Memory B cell (primary cell): ENCODE measurements around the gene HSD17B3.
"Not testable (repeated sequence)": the region's sequence is repeated elsewhere in the genome, so short reads cannot be mapped to it uniquely, and the experiment has no call there.

Experiments used
- ATAC-seq: fragments of 150-1000 bp; cut with Tn5 transposase; 2 replicates; pipeline ENCODE4 v1.10.0; 2021; ENCODE audit warnings: low read depth, mild to moderate bottlenecking, moderate library complexity
- DNase-seq, 2 donors: peaks; one replicate each; pipeline ENCODE4 v3.0.0; 2022; ENCODE audit warnings: low spot score in 2 of 2
- H3K27ac Mint-ChIP-seq: one replicate; pipeline ENCODE4 v1.8.0; 2022; ENCODE audit warnings: mild to moderate bottlenecking, moderate library complexity, mixed read lengths
- H3K27me3 Mint-ChIP-seq: one replicate; pipeline ENCODE4 v1.8.0; 2022; ENCODE audit warnings: mixed read lengths
- H3K36me3 Mint-ChIP-seq: one replicate; pipeline ENCODE4 v1.8.0; 2022; ENCODE audit warnings: mild to moderate bottlenecking, mixed read lengths
- H3K4me1 Mint-ChIP-seq: one replicate; pipeline ENCODE4 v1.8.0; 2022; ENCODE audit warnings: mixed read lengths
- H3K4me3 Mint-ChIP-seq: one replicate; pipeline ENCODE4 v1.8.0; 2022; ENCODE audit warnings: mild to moderate bottlenecking, moderate library complexity, mixed read lengths
- H3K9me3 Mint-ChIP-seq: one replicate; pipeline ENCODE4 v1.8.0; 2022; ENCODE audit warnings: mixed read lengths

The HSD17B3 gene

DNA sequence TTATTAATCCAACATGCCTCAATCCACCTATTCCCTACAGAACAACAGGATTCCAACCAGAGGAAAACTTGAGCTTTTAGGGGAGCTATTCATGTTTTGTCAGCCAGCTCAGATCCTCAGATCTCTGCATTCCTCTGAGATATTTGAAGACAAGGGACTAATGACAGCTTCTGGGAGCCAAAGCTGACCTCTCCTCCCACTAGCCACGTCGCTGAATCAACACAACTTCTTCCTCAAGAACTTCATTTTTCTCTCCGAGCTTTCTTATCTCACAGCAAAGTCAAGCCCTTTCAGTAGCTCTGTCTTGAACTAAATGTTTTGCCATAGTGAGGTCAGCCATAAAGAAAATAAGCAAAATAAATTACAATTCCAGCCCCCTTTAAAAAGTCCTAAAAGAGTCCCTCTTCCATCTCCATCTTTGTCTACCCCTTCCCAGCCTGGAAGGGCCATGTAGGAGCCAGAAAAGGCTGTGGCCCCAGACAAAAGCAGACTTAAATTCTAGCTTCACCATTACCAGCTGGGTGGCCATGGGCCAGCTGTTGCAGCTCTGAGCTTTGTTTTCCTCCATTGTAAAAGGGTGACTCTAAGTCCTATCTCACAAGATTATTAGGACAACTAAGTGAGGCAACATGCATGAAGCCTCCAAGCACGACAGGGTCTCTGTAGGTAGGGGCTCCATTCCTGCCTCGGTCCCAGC, 65.0 kb downstream of the HSD17B3 start:
- Mint-ChIP-seq H3K27ac (no peak overlapping the region), H3K27me3 (peaks cover 8% of the 10 kb centered on the region), H3K4me1 (no peaks in the 10 kb centered on the region), H3K36me3 (no peaks in the 10 kb centered on the region), H3K4me3 (no peak overlapping the region), H3K9me3 (no peaks in the 10 kb centered on the region)
- no peak for DNase-seq
- ATAC-seq, result no peak

DNA sequence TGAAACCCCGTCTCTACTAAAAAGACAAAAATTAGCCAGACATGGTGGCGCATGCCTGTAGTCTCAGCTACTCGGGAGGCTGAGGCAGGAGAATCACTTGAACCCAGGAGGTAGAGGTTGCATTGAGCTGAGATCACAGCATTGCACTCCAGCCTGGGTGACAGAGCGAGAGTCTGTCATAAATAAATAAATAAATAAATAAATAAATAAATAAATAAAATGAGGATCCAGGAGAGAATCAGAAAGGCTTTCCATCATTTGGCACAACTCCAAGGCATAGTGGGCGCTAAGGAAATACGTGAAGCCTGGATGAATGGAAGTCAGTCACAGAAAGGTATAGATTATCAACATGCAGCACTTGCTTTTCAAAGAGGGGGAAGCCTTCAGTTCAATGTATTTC, 65.6 kb downstream of the HSD17B3 start:
- H3K27me3 Mint-ChIP-seq, H3K27ac Mint-ChIP-seq, H3K36me3 Mint-ChIP-seq, H3K4me1 Mint-ChIP-seq, H3K9me3 Mint-ChIP-seq, H3K4me3 Mint-ChIP-seq, DNase-seq, ATAC-seq: not testable (repeated sequence)

DNA sequence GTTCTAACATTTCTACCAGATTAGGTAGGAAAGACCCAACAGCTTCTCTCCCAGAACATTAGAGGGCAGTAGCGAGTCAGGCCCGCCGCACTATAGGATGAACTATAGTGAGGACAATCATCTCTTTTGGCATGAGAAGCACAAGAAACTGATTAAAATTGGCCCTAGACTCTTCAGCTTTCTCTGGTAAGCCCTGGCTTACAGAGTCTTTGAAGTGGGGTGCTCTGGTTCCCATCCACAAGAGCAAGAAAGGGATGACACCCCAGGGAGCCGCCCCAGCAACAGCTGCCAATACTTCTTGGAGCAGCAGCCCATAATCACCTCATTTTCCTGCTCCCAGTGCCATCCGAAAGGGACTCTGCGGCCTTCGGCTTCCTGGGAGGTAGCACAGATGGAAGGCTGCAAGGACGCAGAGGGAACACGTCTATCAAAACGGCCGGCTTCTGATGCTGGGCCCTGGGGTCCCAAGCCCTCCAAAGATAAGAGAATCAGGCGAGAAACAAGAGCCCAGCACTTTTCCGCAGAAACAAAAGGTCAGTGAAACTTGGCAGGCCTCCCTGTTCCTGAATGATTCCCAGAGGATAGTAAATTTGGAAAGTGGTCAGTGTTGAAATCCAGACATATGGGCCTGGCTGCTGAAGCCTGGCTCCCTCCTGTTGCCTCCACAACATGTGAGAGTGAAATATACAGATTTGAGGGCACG, 69.3 kb downstream of the HSD17B3 start:
- no peak overlapping the region for H3K4me3 Mint-ChIP-seq
- H3K27me3 Mint-ChIP-seq, result peaks cover 7% of the 10 kb centered on the region
- H3K36me3 Mint-ChIP-seq, result no peaks in the 10 kb centered on the region
- ATAC-seq, result peak; percentile 38
- no peak for DNase-seq
- no peaks in the 10 kb centered on the region for H3K4me1 Mint-ChIP-seq
- H3K27ac Mint-ChIP-seq, result no peak overlapping the region
- H3K9me3 Mint-ChIP-seq, result no peaks in the 10 kb centered on the region

DNA sequence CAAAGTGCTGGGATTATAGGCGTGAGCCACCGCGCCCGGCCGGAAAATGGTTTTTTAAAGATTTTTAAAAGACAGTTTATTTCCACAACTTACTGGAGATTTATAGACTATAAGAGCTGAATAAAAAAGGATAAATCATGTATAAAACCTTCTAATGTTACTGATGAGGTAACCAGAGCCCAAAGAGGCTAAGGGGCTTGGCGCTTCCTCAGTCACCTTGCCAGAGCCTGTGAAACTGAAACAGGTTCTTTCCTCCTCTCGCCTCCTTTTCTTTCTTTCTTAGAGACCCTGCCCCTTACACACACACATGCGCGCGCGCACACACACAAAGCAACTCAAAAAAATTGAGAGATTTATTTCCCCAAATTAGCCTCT, 69.8 kb downstream of the HSD17B3 start:
- DNase-seq (no peak), ATAC-seq (no peak)
- Mint-ChIP-seq H3K4me1 (no peaks in the 10 kb centered on the region), H3K27ac (no peak overlapping the region), H3K9me3 (no peaks in the 10 kb centered on the region), H3K36me3 (no peaks in the 10 kb centered on the region), H3K4me3 (no peak overlapping the region), H3K27me3 (peaks cover 7% of the 10 kb centered on the region)

DNA sequence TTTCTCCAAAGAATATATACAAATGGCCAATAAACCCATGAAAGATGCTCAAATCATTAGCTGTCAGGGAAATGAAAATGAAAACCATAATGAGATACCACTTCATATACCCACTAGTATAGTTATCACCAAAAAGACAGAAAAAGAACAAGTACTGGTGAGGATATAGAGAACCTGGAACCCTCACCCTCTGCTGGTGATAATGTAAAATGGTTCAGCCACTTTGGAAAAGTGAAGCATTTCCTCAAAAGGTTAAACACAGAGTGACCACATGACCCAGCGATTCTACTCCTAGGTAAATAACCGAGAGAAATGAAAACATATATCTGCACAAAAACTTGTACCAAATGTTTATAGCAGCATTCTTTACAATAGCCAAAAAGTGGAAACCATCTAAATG, 72.0 kb downstream of the HSD17B3 start:
- H3K27ac Mint-ChIP-seq, result no peak overlapping the region
- H3K27me3 Mint-ChIP-seq, result peaks cover 8% of the 10 kb centered on the region
- no peaks in the 10 kb centered on the region for H3K36me3 Mint-ChIP-seq
- no peaks in the 10 kb centered on the region for H3K4me1 Mint-ChIP-seq
- DNase-seq (no peak), ATAC-seq (no peak)
- no peak overlapping the region for H3K4me3 Mint-ChIP-seq
- peaks cover 1% of the 10 kb centered on the region for H3K9me3 Mint-ChIP-seq

DNA sequence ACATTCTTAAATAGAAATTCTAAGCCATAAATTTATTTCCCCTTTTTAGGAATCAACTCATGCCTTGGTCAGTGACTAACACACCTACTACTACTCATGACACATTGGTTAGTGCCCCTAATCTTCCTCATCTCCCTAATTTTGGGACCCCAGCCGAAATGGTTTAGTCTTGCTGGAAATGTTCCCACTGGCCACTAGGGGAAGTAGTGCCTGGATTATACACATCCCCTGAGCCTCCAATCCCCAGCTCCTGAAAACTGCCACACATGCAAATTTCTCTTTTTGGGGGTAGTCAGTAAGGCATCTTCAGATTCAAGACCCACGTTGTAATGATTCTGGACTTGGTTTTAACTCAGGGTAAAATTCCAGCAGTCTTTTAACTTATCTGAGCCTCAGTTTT, 79.8 kb downstream of the HSD17B3 start:
- ATAC-seq, result no peak
- Mint-ChIP-seq H3K9me3 (peaks cover 7% of the 10 kb centered on the region), H3K4me1 (peaks cover 4% of the 10 kb centered on the region), H3K27me3 (peaks cover 23% of the 10 kb centered on the region), H3K4me3 (no peak overlapping the region), H3K27ac (no peak overlapping the region), H3K36me3 (peaks cover 4% of the 10 kb centered on the region)
- no peak for DNase-seq

DNA sequence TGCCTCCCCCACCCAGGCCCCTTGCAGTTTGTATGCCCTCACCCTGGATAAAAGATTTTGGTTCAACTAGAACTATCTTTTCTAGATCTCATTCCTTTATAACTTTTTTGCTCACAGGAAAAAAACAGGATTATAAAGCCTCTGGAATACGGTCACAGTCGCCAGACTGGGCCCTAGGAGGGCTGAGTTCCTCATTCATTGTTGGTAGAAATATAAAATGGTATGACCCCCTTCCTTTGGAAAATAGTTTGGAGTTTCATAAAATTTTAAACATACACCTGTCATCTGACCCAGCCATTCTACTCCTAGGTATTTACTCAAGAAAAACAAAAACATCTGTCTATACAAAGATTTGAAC, 82.1 kb downstream of the HSD17B3 start:
- Mint-ChIP-seq H3K4me3 (no peak overlapping the region), H3K27me3 (peaks cover 29% of the 10 kb centered on the region)

DNA sequence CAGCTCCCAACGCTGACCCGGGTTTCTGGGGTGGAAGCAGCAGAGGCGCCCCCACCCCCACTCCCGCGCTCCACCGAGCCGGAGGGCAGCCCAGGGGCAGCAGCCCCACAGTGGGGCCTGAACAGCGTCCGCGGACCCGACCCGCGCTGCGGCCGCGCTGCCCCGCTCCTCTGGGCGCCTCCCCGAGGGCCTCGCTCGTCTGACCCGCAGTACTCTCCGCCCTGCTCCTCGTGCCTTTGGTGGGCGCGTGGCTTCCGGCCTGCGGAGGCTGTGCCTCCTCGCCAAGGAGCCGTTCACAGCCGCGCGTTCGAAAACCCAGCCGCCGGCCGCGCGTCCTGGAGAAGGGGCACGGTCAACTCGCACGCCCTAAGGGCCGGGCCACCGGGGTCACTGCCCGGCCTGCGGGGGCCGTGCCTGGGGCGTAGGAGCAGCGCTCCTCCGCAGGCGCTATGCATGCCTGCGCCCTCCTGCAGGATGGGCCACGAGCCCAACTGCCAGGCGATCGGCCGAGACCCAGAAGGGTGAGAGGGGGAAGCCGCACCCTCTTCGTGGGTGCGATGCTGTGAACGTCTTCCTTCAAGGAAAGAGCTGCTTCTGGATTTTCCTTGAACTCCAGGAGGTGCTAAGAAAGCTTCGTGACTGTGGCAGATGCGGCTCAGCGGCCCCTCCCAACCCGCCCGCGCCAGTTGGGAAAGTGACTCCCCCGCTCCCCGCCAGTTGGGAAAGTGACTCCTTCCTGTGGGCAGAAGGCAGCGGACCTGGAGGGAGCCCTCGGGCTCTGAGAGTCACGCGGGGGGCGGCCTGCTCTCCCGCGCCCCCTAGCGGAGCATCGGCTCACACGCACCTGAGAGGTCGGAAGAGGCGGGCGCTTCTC, 82.7 kb downstream of the HSD17B3 start:
- peaks cover 31% of the 10 kb centered on the region for H3K27me3 Mint-ChIP-seq
- H3K4me1 Mint-ChIP-seq, result peaks cover 4% of the 10 kb centered on the region
- H3K36me3 Mint-ChIP-seq, result peaks cover 4% of the 10 kb centered on the region
- H3K9me3 Mint-ChIP-seq, result peaks cover 5% of the 10 kb centered on the region
- no peak overlapping the region for H3K4me3 Mint-ChIP-seq
- DNase-seq (peak; percentile 3 to 21), ATAC-seq (peak; percentile 19)
- H3K27ac Mint-ChIP-seq, result no peak overlapping the region

More for the DNA sequence above, 82.1 kb downstream of the HSD17B3 start:
- Mint-ChIP-seq H3K27ac (no peak overlapping the region), H3K9me3 (peaks cover 6% of the 10 kb centered on the region), H3K36me3 (peaks cover 4% of the 10 kb centered on the region), H3K4me1 (peaks cover 4% of the 10 kb centered on the region)
- ATAC-seq (no peak), DNase-seq (no peak)

DNA sequence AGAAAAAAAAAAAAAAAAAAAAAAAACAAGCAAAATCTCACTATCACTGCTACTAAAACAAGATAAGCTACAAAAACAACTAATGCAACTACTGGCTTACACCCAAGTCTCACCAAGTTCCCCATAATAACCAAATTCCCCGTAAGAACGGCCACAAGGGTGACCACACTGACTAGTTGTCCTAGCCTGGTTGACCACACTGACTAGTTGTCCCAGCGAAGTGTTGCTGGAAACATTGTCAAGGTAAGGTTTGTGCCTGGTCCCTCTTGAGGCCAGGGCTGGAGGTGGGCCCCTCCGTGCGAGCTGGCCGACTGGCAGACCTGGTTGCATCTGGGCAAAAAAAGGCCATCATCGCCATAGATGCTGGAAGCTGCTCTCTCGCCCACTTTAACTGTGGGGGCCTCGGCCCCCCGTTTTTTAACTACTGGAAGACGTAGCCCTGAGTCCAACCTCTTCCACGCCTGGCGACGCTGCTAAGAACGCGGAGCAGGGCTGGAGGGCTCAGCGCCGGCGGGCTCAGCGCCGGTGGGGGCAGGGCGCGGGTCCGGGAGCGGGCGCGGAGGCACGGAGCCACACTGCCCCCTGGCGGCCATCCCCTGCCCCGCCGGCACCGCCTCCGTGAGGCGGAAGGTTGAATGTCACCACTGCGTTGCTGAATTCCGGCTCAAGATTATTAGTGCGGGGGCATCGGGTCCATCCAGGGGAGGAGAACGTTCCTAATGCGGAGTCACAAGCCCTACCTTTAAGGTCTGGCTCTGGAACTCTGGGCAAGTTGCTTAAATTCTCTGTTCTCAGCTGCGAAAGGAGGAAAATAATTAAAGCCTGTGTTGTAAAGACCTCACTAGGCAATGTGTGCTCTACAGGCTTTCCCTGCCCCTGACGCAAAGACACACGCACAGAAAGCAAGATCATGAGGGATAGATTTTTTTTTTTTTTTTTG, 84.0 kb downstream of the HSD17B3 start:
- Mint-ChIP-seq H3K27ac (no peak overlapping the region), H3K27me3 (peaks cover 27% of the 10 kb centered on the region), H3K9me3 (no peaks in the 10 kb centered on the region), H3K4me3 (peak overlapping the region; percentile 7), H3K4me1 (peaks cover 4% of the 10 kb centered on the region), H3K36me3 (no peaks in the 10 kb centered on the region)
- ATAC-seq (peak; percentile 89), DNase-seq (peak; percentile 60 to 73)

DNA sequence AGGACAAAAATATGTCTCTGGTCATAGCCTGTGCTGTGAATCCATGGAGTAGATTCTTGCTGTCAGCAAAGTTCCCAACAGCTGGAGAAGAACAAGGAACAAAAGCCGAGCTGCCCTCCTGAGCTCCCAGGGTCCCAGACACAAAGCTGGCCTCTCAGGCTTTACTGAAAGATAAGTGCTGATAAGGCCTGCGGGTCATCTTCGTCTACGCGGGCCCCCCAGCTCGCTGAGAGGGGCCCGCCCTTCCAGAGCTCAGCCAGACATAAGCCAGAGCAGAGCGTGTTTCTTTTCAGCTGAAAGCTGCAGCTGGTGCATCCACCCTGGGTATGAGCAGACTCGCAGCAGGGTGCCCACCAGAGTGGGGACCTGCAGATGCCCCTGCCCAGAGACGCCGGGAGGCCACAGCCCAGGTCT, 84.7 kb downstream of the HSD17B3 start:
- DNase-seq (no peak), ATAC-seq (no peak)
- peaks cover 4% of the 10 kb centered on the region for H3K4me1 Mint-ChIP-seq
- H3K9me3 Mint-ChIP-seq, result no peaks in the 10 kb centered on the region
- no peak overlapping the region for H3K4me3 Mint-ChIP-seq
- H3K27me3 Mint-ChIP-seq, result peaks cover 26% of the 10 kb centered on the region
- H3K36me3 Mint-ChIP-seq, result no peaks in the 10 kb centered on the region
- no peak overlapping the region for H3K27ac Mint-ChIP-seq

DNA sequence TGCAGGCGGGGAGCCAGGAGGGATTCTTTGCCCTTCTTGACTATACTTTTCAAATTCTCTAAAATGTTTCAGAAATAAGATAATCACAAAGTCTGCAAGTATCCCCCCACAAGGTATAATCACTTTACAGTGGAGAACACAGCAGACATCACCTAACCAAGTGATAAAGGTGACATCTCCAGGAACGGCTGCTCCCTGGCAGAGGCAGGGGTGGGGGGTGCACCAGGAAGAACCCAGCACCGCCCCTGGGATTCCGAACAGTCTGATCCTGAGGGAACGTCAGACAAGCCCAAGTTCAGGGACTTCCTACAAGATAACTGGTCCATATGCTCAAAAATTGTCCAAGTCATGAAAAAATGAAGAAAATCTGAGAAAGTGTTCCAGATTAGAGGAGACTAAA, 85.4 kb downstream of the HSD17B3 start:
- ATAC-seq, result no peak
- H3K4me1 Mint-ChIP-seq, result peaks cover 4% of the 10 kb centered on the region
- no peak overlapping the region for H3K4me3 Mint-ChIP-seq
- H3K36me3 Mint-ChIP-seq, result no peaks in the 10 kb centered on the region
- H3K27me3 Mint-ChIP-seq, result peaks cover 19% of the 10 kb centered on the region
- no peaks in the 10 kb centered on the region for H3K9me3 Mint-ChIP-seq
- no peak overlapping the region for H3K27ac Mint-ChIP-seq
- no peak for DNase-seq

DNA sequence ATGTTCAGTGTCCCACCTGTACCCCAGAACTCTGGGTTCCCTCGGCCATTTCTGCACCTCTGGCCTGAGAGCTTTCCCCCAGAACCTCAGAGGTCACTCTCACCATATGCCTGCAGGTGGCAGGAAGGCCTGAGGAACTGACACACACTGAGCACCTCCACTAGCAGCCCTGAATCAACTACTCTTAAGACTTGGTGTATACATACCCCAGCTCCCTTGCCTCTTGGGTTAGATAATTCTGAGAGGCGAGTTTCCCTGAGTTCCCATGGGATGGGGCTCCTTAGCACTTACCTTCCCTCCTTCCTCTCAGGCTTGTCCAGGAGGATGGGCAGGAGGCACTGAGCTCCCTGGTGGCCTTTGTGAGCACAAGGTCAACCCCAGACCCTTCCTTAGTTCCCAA, 86.1 kb downstream of the HSD17B3 start:
- H3K4me1 Mint-ChIP-seq, result peaks cover 4% of the 10 kb centered on the region
- no peaks in the 10 kb centered on the region for H3K36me3 Mint-ChIP-seq
- no peaks in the 10 kb centered on the region for H3K9me3 Mint-ChIP-seq
- no peak overlapping the region for H3K27ac Mint-ChIP-seq
- H3K4me3 Mint-ChIP-seq, result no peak overlapping the region
- DNase-seq, result no peak
- no peak for ATAC-seq
- peaks cover 23% of the 10 kb centered on the region for H3K27me3 Mint-ChIP-seq

DNA sequence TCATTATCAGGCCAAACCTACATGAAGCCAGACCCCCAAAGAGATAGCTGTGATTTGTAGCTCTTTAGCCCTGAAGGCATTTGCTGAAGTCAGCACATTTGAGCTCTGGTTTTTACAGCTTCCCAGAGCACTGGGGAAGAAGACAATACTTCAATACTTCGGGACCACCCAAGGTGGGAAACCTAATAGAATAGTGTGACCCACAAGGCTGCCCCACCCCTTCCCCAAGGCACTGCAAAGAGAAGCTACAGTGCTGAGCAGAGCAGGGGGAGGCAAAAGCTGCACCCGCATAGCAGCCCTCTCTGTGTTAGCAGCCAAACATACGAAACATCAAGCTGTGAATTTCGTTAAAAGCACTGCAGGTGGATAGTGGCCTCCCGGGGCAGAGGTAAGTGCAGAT, 87.3 kb downstream of the HSD17B3 start:
- H3K27me3 Mint-ChIP-seq, result peaks cover 23% of the 10 kb centered on the region

More for the DNA sequence above, 87.3 kb downstream of the HSD17B3 start:
- Mint-ChIP-seq H3K27ac (no peak overlapping the region), H3K9me3 (no peaks in the 10 kb centered on the region), H3K36me3 (no peaks in the 10 kb centered on the region), H3K4me3 (no peak overlapping the region), H3K4me1 (peaks cover 4% of the 10 kb centered on the region)
- no peak for DNase-seq
- no peak for ATAC-seq
